NCI-H187 (cell line): Measurements from ENCODE around the gene GRM5.
"Not testable (repeated sequence)": the region's sequence is repeated elsewhere in the genome, so short reads cannot be mapped to it uniquely, and the experiment has no call there.

Experiments
- DNase-seq, 2 experiments: peaks; one replicate each; lab custom pipeline; 2025; lab: John Stamatoyannopoulos, UW

The GRM5 gene

GRCh38 chr11:88838139-88838538 is 227.6 kb downstream of the GRM5 start:
- not testable (repeated sequence) for DNase-seq

GRCh38 chr11:88835709-88836108 is 230.1 kb downstream of the GRM5 start:
- DNase-seq, result not testable (repeated sequence)

GRCh38 chr11:88831303-88831890 is 234.4 kb downstream of the GRM5 start:
- no peak for DNase-seq

GRCh38 chr11:88827018-88827676 is 238.6 kb downstream of the GRM5 start:
- no peak for DNase-seq

GRCh38 chr11:88819616-88820015 is 246.2 kb downstream of the GRM5 start:
- no peak for DNase-seq

GRCh38 chr11:88818978-88819377 is 246.8 kb downstream of the GRM5 start:
- DNase-seq, result no peak

- no peak for DNase-seq
These were observed 250.3 kb downstream of the GRM5 start for GRCh38 chr11:88815505-88815904.

- DNase-seq, result no peak
These were observed 251.7 kb downstream of the GRM5 start for GRCh38 chr11:88814076-88814475.

- no peak for DNase-seq
These were observed 252.4 kb downstream of the GRM5 start for GRCh38 chr11:88813233-88813915.

- DNase-seq, result no peak
These were observed 255.2 kb downstream of the GRM5 start for GRCh38 chr11:88810420-88811097.

- no peak for DNase-seq
These were observed 256.7 kb downstream of the GRM5 start for GRCh38 chr11:88809126-88809525.

GRCh38 chr11:88807349-88807748 is 258.4 kb downstream of the GRM5 start:
- no peak for DNase-seq

- no peak for DNase-seq
These were observed 259.4 kb downstream of the GRM5 start for GRCh38 chr11:88806410-88806809.

GRCh38 chr11:88801484-88802123 is 264.2 kb downstream of the GRM5 start:
- no peak for DNase-seq

GRCh38 chr11:88799771-88800500 is 265.8 kb downstream of the GRM5 start:
- DNase-seq, result no peak

GRCh38 chr11:88790182-88790581 is 275.6 kb downstream of the GRM5 start:
- DNase-seq, result no peak

- DNase-seq, result no peak
These were observed 286.2 kb downstream of the GRM5 start for GRCh38 chr11:88779577-88779976.

- DNase-seq, result no peak
These were observed 295.2 kb downstream of the GRM5 start for GRCh38 chr11:88770475-88771079.

GRCh38 chr11:88744140-88744539 is 321.6 kb downstream of the GRM5 start:
- DNase-seq, result no peak

GRCh38 chr11:88739524-88739923 is 326.3 kb downstream of the GRM5 start:
- no peak for DNase-seq

GRCh38 chr11:88709567-88709966 is 356.2 kb downstream of the GRM5 start:
- DNase-seq, result no peak
